ENCODE results near the gene CD9.
"Not testable (repeated sequence)": the region's sequence is repeated elsewhere in the genome, so short reads cannot be mapped to it uniquely, and the experiment has no call there.

GRCh38 chr12:6159166-6160011, 40.8 kb upstream of the CD9 start:
- TF ChIP-seq CTCF, POLR2A (IDR thresholded peaks at IDR 0.05): not testable (repeated sequence)

All from esophagus squamous epithelium (tissue), 4 donors.